ENCODE results near the gene CCDC141.

GRCh38 chr2:178891959-178892485 lies 157.9 kb downstream of the CCDC141 start:
- TF ChIP-seq SIX4 (CRISPR knock-in tag; IDR thresholded peaks at IDR 0.05): no peak
- no peak for TF ChIP-seq THAP9 (CRISPR knock-in tag; IDR thresholded peaks at IDR 0.05; ENCODE audit: borderline replicate concordance)
- no peak for TF ChIP-seq ZNF513 (CRISPR knock-in tag; conservative IDR thresholded peaks at IDR 0.05)
- no peak for TF ChIP-seq NFE2L1 (CRISPR knock-in tag; IDR thresholded peaks at IDR 0.05; ENCODE audit: borderline replicate concordance)
- TF ChIP-seq POLR2AphosphoS5 (IDR thresholded peaks at IDR 0.05; ENCODE audit: low read depth, low read length): no peak
- no peak for TF ChIP-seq CTCF (CRISPR knock-in tag; IDR thresholded peaks at IDR 0.05)
- no peak for TF ChIP-seq KAT2B (IDR thresholded peaks at IDR 0.05; ENCODE audit: borderline replicate concordance, low read depth, low read length)
- TF ChIP-seq NFYB (CRISPR knock-in tag; IDR thresholded peaks at IDR 0.05): no peak
- no peak for TF ChIP-seq SYNCRIP (IDR thresholded peaks at IDR 0.05; ENCODE audit: insufficient read depth, low read depth, low read length)
- TF ChIP-seq REST (IDR thresholded peaks at IDR 0.05; ENCODE audit: borderline replicate concordance in 1 of 2, low read depth in 1 of 2, low read length in 2 of 2): no peak
- no peak for TF ChIP-seq MXI1 (IDR thresholded peaks at IDR 0.05; ENCODE audit: borderline replicate concordance, low read depth, low read length)
- no peak for TF ChIP-seq ESRRA (CRISPR knock-in tag; IDR thresholded peaks at IDR 0.05; ENCODE audit: low read depth)
- no peak for TF ChIP-seq ARNT2 (CRISPR knock-in tag; IDR thresholded peaks at IDR 0.05; ENCODE audit: low read depth)
